H9 (cell line): ENCODE measurements around the gene ARMS2. TPM values are rescaled to one million over a fixed set of nuclear protein-coding genes. Genes with fewer than 3 reads are reported as not detected.

ENCODE experiments used
- DNase-seq: peaks from one replicate; pipeline ENCODE4 v3.0.0-alpha.2; 2017
- H2AFZ ChIP-seq: one replicate; pipeline ENCODE4 v1.6.1; 2013; ENCODE audit warnings: mild to moderate bottlenecking, low read length, control low read depth, moderate library complexity
- H2AK5ac ChIP-seq: 2 replicates; pipeline ENCODE4 v1.6.1; 2013; ENCODE audit warnings: low read length, control low read depth, mixed read lengths; ENCODE audit not compliant: insufficient read length
- H2BK120ac ChIP-seq: one replicate; pipeline ENCODE4 v1.6.1; 2013; ENCODE audit warnings: low read depth, mild to moderate bottlenecking, low read length, control low read depth, inconsistent platforms; ENCODE audit not compliant: poor library complexity, severe bottlenecking
- H2BK12ac ChIP-seq: 2 replicates; pipeline ENCODE4 v1.6.1; 2013; ENCODE audit warnings: low read length, control low read depth, mixed read lengths, low read depth; ENCODE audit not compliant: insufficient read length
- H2BK15ac ChIP-seq: 2 replicates; pipeline ENCODE4 v1.6.1; 2013; ENCODE audit warnings: low read depth, low read length, control low read depth
- H2BK20ac ChIP-seq: one replicate; pipeline ENCODE4 v1.6.1; 2013; ENCODE audit warnings: low read depth, mild to moderate bottlenecking, low read length, control low read depth, inconsistent platforms; ENCODE audit not compliant: poor library complexity, severe bottlenecking
- H2BK5ac ChIP-seq: 2 replicates; pipeline ENCODE4 v1.6.1; 2013; ENCODE audit warnings: low read length, control low read depth, mixed read lengths; ENCODE audit not compliant: insufficient read length
- H3K14ac ChIP-seq: 2 replicates; pipeline ENCODE4 v1.6.1; 2013; ENCODE audit warnings: low read length, control low read depth; ENCODE audit not compliant: insufficient read depth
- H3K18ac ChIP-seq: 2 replicates; pipeline ENCODE4 v1.6.1; 2013; ENCODE audit warnings: low read depth, mild to moderate bottlenecking, mixed read lengths, low read length, control low read depth; ENCODE audit not compliant: insufficient read length
- H3K23ac ChIP-seq: 2 replicates; pipeline ENCODE4 v1.6.1; 2013; ENCODE audit warnings: low read length, control low read depth, mixed read lengths, low read depth; ENCODE audit not compliant: insufficient read length
- H3K23me2 ChIP-seq: 2 replicates; pipeline ENCODE4 v1.6.1; 2013; ENCODE audit warnings: low read depth, mild to moderate bottlenecking, mixed read lengths, low read length, control low read depth; ENCODE audit not compliant: insufficient read length, poor library complexity, severe bottlenecking
- H3K27ac ChIP-seq: 2 replicates; pipeline ENCODE4 v1.5.1; 2013; ENCODE audit warnings: low read length, control low read depth, mixed read lengths, low read depth; ENCODE audit not compliant: insufficient read length
- H3K27me3 ChIP-seq: 2 replicates; pipeline ENCODE4 v1.6.1; 2013; ENCODE audit warnings: low read length, control low read depth, inconsistent platforms; ENCODE audit not compliant: insufficient read depth
- H3K4ac ChIP-seq: 2 replicates; pipeline ENCODE4 v1.6.1; 2013; ENCODE audit warnings: low read depth, mild to moderate bottlenecking, control low read depth, inconsistent platforms, low read length, moderate library complexity
- H3K4me1 ChIP-seq: 2 replicates; pipeline ENCODE4 v1.6.1; 2013; ENCODE audit warnings: low read length, control low read depth, inconsistent platforms; ENCODE audit not compliant: insufficient read depth
- H3K4me2 ChIP-seq: 2 replicates; pipeline ENCODE4 v1.6.1; 2013; ENCODE audit warnings: low read length, control low read depth, mixed read lengths; ENCODE audit not compliant: insufficient read length, insufficient read depth
- H3K56ac ChIP-seq: 2 replicates; pipeline ENCODE4 v1.6.1; 2013; ENCODE audit warnings: low read depth, mild to moderate bottlenecking, mixed read lengths, low read length, control low read depth; ENCODE audit not compliant: insufficient read length
- H3K79me1 ChIP-seq: 2 replicates; pipeline ENCODE4 v1.6.1; 2013; ENCODE audit warnings: low read depth, mild to moderate bottlenecking, moderate library complexity, low read length, control low read depth, inconsistent platforms; ENCODE audit not compliant: insufficient read depth, poor library complexity, severe bottlenecking
- H3K79me2 ChIP-seq: 2 replicates; pipeline ENCODE4 v1.6.1; 2013; ENCODE audit warnings: low read length, control low read depth, inconsistent platforms; ENCODE audit not compliant: insufficient read depth
- H3K9ac ChIP-seq: 2 replicates; pipeline ENCODE4 v1.6.1; 2013; ENCODE audit warnings: low read length, control low read depth, mixed read lengths; ENCODE audit not compliant: insufficient read length; ENCODE audit errors: extremely low read depth
- H3K9me3 ChIP-seq: one replicate; pipeline ENCODE4 v1.6.1; 2013; ENCODE audit warnings: low read depth, low read length, inconsistent platforms; ENCODE audit not compliant: control insufficient read depth
- H3T11ph ChIP-seq: one replicate; pipeline ENCODE4 v1.6.1; 2013; ENCODE audit warnings: mild to moderate bottlenecking, low read length, control low read depth, inconsistent platforms
- H4K20me1 ChIP-seq: one replicate; pipeline ENCODE4 v1.6.1; 2013; ENCODE audit not compliant: control insufficient read depth, insufficient read length, insufficient read depth
- H4K5ac ChIP-seq: 2 replicates; pipeline ENCODE4 v1.6.1; 2013; ENCODE audit warnings: low read depth, mild to moderate bottlenecking, mixed read lengths, low read length, control low read depth; ENCODE audit not compliant: insufficient read length
- H4K8ac ChIP-seq: replicated peaks from 2 replicates; pipeline ENCODE4 v1.6.1; 2013; ENCODE audit warnings: low read length, control low read depth, mixed read lengths, low read depth; ENCODE audit not compliant: insufficient read length
- H4K91ac ChIP-seq: 2 replicates; pipeline ENCODE4 v1.6.1; 2013; ENCODE audit warnings: low read depth, mild to moderate bottlenecking, moderate library complexity, mixed read lengths, low read length, control low read depth; ENCODE audit not compliant: insufficient read length
- H3K27ac Mint-ChIP-seq, 3 experiments: 2 replicates in 2 of 3; 3 replicates in 1 of 3; pipeline ENCODE4 v1.8.0; 2020 to 2021; ENCODE audit warnings: mixed read lengths in 3 of 3, mild to moderate bottlenecking in 1 of 3, moderate library complexity in 1 of 3
- H3K27me3 Mint-ChIP-seq: 2 replicates; pipeline ENCODE4 v1.8.0; 2021; ENCODE audit warnings: low read depth, mild to moderate bottlenecking, moderate library complexity, mixed read lengths
- H3K36me3 Mint-ChIP-seq, 3 experiments: 2 replicates in 2 of 3; 3 replicates in 1 of 3; pipeline ENCODE4 v1.8.0; 2020 to 2021; ENCODE audit warnings: low read depth in 3 of 3, mixed read lengths in 3 of 3; ENCODE audit not compliant: insufficient read depth in 1 of 3
- H3K4me1 Mint-ChIP-seq, 2 experiments: 2 replicates each; pipeline ENCODE4 v1.8.0; 2020; ENCODE audit warnings: mixed read lengths in 2 of 2
- H3K4me3 Mint-ChIP-seq, 2 experiments: 2 replicates in 1 of 2; 3 replicates in 1 of 2; pipeline ENCODE4 v1.8.0; 2020 to 2021; ENCODE audit warnings: mild to moderate bottlenecking in 2 of 2, mixed read lengths in 2 of 2, moderate library complexity in 1 of 2
- H3K9me3 Mint-ChIP-seq, 2 experiments: 2 replicates in 1 of 2; 3 replicates in 1 of 2; pipeline ENCODE4 v1.8.0; 2020; ENCODE audit warnings: mild to moderate bottlenecking in 2 of 2, mixed read lengths in 2 of 2, moderate library complexity in 1 of 2
- WGBS: extraction: QIAGEN DNeasy Blood & Tissue Kit; methylation state at CpG from one replicate; pipeline ENCODE4 v1.1.7; 2013; ENCODE audit warnings: missing lambda C conversion rate, low lambda C conversion rate, mixed read lengths; ENCODE audit not compliant: insufficient read length; ENCODE audit errors: extremely low coverage; 5-methylcytosine and 5-hydroxymethylcytosine counted together
- total RNA-seq: library from RNA; stranded (reverse); gene quantifications from 2 replicates; pipeline ENCODE4 v1.2.1, GENCODE V29; 2021
- TF ChIP-seq, protein P1 (sequence below): fragments of 200-600 bp; sonication (generic); conservative IDR thresholded peaks from 3 replicates; pipeline ENCODE4 v1.8.0; 2021; ENCODE audit warnings: antibody characterized with exemption, mild to moderate bottlenecking

The ARMS2 gene
- total RNA-seq, 1 experiment from 2014 or later = not detected

DNA sequence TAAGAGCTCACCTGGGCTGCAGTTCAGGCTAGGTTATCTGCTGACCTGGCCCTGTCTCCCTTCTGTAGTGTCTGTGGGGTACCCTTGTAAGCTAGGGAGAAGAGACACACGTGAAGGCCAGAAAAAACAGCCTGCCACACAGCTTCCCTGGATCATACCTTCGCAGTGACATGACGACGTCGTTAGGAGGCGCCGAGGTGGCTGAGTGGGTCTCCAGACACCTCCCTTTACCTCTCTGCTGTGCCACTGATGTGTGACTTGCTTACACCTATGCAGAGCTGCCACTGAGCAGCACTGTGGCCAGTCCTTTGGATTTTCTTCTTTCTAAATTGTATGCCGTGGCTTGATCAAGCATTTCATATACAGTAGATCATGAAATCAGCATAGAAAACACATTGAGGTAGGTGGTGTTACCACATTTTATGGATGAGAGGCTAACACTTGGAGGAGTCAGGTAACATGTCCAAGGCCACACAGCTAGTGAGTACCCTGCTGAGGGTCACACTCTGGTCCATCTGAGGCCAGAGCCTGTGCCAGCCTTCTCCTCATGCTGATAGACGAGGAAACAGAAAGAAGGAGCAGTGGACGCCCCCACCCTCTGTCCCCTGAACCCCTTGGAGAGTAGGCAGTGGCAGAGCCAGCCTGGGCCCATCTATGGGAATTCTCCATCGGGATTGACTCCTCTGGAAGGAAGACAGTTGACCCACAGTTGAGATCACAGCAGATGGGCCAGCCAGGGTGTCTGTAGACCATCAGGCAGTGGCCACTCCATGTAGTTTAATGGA is 30.0 kb downstream of the ARMS2 start:
- peaks cover 8% of the 10 kb centered on the region for H3K9me3 ChIP-seq
- H3K9ac ChIP-seq = no peak overlapping the region
- Mint-ChIP-seq H3K27me3 (peaks cover 3% of the 10 kb centered on the region), H3K36me3 (peaks cover 6 to 12% (median 6%) of the 10 kb centered on the region in 3 experiments; a peak in 6 of 7 replicates), H3K9me3 (peaks cover 10 to 12% of the 10 kb centered on the region in 2 experiments), H3K27ac (peak overlapping the region in 1 of 3 experiments; percentile 53; a peak in 1 of 7 replicates), H3K4me3 (no peak overlapping the region), H3K4me1 (peaks cover 0 to 7% of the 10 kb centered on the region in 2 experiments; a peak in 3 of 4 replicates)
- H3K79me2 ChIP-seq = no peaks in the 10 kb centered on the region
- no peak overlapping the region for H3K56ac ChIP-seq
- H3K4ac ChIP-seq = no peak overlapping the region
- WGBS = no CpG with 5 or more reads among the region's 11 CpGs
- no peak overlapping the region for H3K14ac ChIP-seq
- H2BK20ac ChIP-seq = no peak overlapping the region
- H2BK120ac ChIP-seq = no peak overlapping the region
- H3K23me2 ChIP-seq = no peaks in the 10 kb centered on the region
- no peak overlapping the region for H3T11ph ChIP-seq
- no peak overlapping the region for H3K23ac ChIP-seq
- H3K27me3 ChIP-seq = no peaks in the 10 kb centered on the region
- no peak overlapping the region for H2AK5ac ChIP-seq
- H4K91ac ChIP-seq = no peak overlapping the region
- H4K8ac ChIP-seq = no peak overlapping the region
- H3K79me1 ChIP-seq = no peaks in the 10 kb centered on the region
- no peak overlapping the region for H2BK15ac ChIP-seq
- DNase-seq = no peak
- H4K20me1 ChIP-seq = no peaks in the 10 kb centered on the region
- H3K4me2 ChIP-seq = no peak overlapping the region
- H2AFZ ChIP-seq = no peak overlapping the region
- no peak overlapping the region for H3K18ac ChIP-seq
- no peak overlapping the region for H4K5ac ChIP-seq
- no peak overlapping the region for H3K27ac ChIP-seq
- H2BK12ac ChIP-seq = no peak overlapping the region
- H2BK5ac ChIP-seq = no peak overlapping the region
- no peaks in the 10 kb centered on the region for H3K4me1 ChIP-seq
- TF ChIP-seq, protein P1, sequence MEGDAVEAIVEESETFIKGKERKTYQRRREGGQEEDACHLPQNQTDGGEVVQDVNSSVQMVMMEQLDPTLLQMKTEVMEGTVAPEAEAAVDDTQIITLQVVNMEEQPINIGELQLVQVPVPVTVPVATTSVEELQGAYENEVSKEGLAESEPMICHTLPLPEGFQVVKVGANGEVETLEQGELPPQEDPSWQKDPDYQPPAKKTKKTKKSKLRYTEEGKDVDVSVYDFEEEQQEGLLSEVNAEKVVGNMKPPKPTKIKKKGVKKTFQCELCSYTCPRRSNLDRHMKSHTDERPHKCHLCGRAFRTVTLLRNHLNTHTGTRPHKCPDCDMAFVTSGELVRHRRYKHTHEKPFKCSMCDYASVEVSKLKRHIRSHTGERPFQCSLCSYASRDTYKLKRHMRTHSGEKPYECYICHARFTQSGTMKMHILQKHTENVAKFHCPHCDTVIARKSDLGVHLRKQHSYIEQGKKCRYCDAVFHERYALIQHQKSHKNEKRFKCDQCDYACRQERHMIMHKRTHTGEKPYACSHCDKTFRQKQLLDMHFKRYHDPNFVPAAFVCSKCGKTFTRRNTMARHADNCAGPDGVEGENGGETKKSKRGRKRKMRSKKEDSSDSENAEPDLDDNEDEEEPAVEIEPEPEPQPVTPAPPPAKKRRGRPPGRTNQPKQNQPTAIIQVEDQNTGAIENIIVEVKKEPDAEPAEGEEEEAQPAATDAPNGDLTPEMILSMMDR = peak; percentile 33; the same call in 2 of the 3 replicates
